GM08714 (cell line): ENCODE results near the gene IFFO2.

Experiments used
- H3K4me3 ChIP-seq: fragments of 200-500 bp; sonication (Bioruptor generic); 2 replicates; pipeline ENCODE4 v1.5.1; 2014; ENCODE audit warnings: mild to moderate bottlenecking, low read length, inconsistent platforms
- ZNF274 ChIP-seq: IDR thresholded peaks from 2 replicates; pipeline ENCODE4 v1.6.1; 2012; ENCODE audit warnings: mild to moderate bottlenecking, low read depth, low read length

Gene IFFO2

GRCh38 chr1:18962855-18963737 is 6.6 kb upstream of the IFFO2 start:
- H3K4me3 ChIP-seq, result no peak overlapping the region
- no peak for TF ChIP-seq ZNF274

DNA sequence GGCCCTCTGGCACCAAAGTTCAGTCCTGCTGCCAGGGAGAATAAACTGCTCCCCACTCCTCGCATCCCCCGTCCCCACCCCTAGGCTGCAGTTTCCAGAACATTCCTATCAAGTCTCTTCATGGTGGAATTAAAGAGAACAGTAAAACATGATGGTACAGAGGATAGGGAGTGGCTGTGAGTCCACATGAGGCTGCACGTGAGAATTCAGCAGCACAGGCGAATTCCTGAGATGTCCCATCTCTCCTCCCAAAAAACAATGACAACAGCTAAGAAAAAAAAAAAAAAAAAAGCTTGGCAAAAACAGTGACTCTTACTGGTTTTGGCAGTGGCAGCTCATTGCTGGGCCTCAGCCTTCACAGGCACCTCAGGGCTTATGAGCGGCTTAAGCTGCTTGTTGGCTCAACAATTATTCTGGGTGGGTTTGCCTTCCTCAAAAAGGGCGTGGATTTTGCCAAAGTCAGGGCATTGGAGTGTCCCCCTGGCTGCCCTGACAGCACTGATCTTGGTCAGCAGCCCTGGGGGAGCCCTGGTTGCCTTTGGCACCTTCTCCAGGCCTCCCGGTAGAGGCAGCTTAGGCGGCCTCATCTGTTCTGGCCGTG is 5.7 kb upstream of the IFFO2 start:
- H3K4me3 ChIP-seq, result no peak overlapping the region
- TF ChIP-seq ZNF274, result no peak

DNA sequence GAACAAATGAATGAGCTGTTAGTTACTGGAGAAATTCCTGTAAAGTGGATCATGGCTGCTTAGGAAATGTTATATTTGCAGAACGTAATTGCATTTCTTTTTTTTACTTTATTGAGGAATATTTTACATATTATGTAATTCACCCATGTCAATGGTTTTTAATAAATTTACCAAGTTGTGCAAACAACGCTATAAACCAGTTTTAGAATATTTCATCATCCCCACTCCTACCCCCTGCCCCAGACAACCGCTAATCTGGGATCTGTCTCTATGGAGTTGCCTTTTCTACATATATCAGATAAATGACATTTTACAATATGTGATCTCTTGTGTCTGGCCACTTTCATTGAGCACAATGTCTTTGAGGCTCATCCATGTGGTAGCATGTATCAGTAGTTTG is 4.3 kb upstream of the IFFO2 start:
- no peak for TF ChIP-seq ZNF274

DNA sequence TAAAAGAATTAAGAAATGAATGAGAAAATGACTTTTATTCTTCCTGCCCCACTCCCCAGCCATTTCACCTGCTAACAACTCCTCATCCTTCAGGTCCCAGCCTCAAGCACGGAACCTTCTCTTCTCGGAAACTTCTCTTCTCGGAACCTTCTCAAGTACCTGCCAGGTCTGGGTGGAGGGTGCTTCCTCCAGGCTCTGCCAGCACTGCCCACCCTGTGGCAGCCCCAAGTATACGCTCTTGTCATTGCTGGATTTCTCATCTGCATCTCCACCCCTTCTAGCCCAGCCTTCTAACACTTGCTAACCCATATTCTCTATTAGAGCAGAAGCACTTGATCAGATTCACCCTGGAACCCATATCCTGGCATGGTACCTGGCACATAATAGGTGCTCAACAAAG is 3.9 kb upstream of the IFFO2 start:
- no peak overlapping the region for H3K4me3 ChIP-seq
- no peak for TF ChIP-seq ZNF274

More for the DNA sequence above, 4.3 kb upstream of the IFFO2 start:
- H3K4me3 ChIP-seq, result no peak overlapping the region

- no peak overlapping the region for H3K4me3 ChIP-seq
- no peak for TF ChIP-seq ZNF274
Measured at GRCh38 chr1:18959591-18959990, 3.1 kb upstream of the IFFO2 start.

DNA sequence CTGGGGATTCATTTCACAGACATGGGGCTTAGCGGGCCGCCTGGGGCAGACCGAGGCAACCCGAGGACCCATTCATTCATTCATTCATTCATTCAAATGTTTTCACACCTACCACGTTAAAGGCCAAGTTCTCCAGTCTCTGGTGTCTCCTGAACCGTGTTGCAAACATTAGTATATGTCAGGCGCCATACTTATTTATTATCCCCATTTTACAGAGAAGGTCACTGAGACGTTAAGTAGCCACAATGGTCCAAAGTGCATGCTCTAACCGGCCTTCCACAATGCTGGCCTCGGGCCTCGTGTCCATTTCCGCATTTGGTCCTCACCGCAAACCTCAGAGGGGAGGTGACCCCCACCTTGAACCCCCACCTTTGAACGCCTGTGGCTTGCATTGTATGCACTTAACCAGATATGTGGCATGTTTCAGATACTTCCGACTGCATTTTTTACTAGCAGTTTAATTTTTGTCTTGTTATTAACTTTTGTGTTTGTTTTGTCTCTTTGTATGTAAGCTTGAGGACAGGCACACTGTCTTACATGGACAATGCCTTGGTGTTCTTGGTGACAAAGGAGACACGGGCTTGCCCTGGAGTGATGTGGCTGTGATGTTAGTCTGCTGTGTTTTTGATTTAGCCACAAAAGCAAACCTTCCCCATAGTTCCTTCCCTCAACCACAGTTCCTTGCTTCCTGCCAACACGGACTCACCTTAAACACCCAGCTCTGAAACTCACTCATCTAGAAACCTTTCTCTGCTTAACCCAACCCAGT is 1.2 kb upstream of the IFFO2 start:
- no peak for TF ChIP-seq ZNF274
- H3K4me3 ChIP-seq, result no peak overlapping the region

- no peak for TF ChIP-seq ZNF274
- H3K4me3 ChIP-seq, result peak overlapping the region; percentile 55; the same call in 1 of the 2 replicates
Measured at GRCh38 chr1:18957136-18957521, 653 bp upstream of the IFFO2 start.

GRCh38 chr1:18955441-18956192 is 859 bp downstream of the IFFO2 start:
- H3K4me3 ChIP-seq, result peak overlapping the region; percentile 86
- TF ChIP-seq ZNF274, result no peak

DNA sequence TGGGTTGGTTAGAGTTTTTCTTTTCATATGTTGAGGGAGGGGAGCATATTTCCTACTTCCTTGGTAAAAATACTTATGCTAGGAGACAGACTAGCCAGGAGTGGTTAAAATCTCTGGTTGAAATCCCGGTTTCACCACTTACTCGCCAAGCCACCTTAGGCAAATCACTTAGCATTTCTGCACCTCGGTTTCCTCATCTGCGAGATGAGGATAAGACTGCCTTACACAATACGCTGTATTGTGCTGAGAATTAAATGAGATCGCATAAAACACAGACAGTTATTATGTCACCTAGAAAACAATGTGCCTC is 1.4 kb downstream of the IFFO2 start:
- no peak for TF ChIP-seq ZNF274
- peak overlapping the region; percentile 86 for H3K4me3 ChIP-seq

DNA sequence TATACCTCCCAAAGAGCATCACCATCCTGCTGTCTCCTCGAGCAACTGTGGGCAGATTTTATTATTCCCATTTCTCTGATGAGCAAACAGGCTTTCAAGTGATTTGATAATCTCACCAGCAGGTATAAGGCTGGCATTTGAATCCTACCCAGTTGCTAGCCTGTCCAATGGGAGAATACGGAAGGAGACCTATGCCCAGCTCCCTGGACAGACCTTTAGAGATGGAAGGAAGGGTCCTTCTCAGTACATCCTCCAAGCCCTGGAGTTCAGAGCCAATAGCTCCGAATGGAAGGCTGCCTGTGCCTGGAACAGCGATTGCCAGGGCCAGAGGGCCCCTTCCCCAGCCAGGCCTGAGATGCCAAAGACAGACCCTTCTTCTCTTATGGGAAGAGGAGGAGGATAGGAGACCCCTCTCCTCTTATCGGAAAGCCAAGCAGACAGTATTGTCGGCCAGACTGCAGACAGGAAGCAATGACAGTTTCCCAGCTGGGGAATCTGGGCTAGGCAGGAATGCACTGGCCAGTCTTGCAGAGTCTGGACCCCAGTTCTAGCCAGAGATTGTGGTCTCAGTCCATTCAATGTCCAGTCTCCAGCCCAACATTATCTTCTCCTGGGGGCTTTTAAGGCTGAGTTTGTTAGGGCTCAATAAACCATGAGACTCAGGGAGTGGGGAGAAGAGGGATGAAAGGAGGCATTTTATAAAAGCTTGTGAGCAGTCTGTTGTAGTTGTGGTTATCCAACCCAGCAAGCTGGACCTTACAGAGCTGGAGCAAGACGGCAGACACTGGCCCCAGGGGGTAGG is 2.0 kb downstream of the IFFO2 start:
- TF ChIP-seq ZNF274, result no peak
- H3K4me3 ChIP-seq, result peak overlapping the region; percentile 86

GRCh38 chr1:18953731-18954231 is 2.7 kb downstream of the IFFO2 start:
- no peak overlapping the region for H3K4me3 ChIP-seq
- no peak for TF ChIP-seq ZNF274

GRCh38 chr1:18951818-18952391 is 4.6 kb downstream of the IFFO2 start:
- TF ChIP-seq ZNF274, result no peak
- no peak overlapping the region; the same call in 1 of the 2 replicates for H3K4me3 ChIP-seq

- peak overlapping the region; percentile 55; the same call in 1 of the 2 replicates for H3K4me3 ChIP-seq
- TF ChIP-seq ZNF274, result no peak
Measured at GRCh38 chr1:18951416-18951815, 5.1 kb downstream of the IFFO2 start.
